ENCODE measurements around the gene ETV1.
"Not testable (repeated sequence)": the region's sequence is repeated elsewhere in the genome, so short reads cannot be mapped to it uniquely, and the experiment has no call there.

DNA sequence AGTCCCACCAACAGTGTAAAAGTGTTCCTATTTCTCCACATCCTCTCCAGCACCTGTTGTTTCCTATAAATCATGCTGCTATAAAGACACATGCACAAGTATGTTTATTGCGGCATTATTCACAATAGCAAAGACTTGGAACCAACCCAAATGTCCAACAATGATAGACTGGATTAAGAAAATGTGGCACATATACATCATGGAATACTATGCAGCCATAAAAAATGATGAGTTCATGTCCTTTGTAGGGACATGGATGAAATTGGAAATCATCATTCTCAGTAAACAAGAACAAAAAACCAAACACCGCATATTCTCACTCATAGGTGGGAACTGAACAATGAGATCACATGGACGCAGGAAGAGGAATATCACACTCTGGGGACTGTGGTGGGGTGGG, 71.1 kb downstream of the ETV1 start:
- TF ChIP-seq, protein P1, sequence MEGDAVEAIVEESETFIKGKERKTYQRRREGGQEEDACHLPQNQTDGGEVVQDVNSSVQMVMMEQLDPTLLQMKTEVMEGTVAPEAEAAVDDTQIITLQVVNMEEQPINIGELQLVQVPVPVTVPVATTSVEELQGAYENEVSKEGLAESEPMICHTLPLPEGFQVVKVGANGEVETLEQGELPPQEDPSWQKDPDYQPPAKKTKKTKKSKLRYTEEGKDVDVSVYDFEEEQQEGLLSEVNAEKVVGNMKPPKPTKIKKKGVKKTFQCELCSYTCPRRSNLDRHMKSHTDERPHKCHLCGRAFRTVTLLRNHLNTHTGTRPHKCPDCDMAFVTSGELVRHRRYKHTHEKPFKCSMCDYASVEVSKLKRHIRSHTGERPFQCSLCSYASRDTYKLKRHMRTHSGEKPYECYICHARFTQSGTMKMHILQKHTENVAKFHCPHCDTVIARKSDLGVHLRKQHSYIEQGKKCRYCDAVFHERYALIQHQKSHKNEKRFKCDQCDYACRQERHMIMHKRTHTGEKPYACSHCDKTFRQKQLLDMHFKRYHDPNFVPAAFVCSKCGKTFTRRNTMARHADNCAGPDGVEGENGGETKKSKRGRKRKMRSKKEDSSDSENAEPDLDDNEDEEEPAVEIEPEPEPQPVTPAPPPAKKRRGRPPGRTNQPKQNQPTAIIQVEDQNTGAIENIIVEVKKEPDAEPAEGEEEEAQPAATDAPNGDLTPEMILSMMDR (IDR thresholded peaks at IDR 0.05) = not testable (repeated sequence)
- not testable (repeated sequence) for TF ChIP-seq POLR2A, POLR2AphosphoS5 (IDR thresholded peaks at IDR 0.05)
